ENCODE results near the gene TFCP2. TPM values are rescaled to one million over a fixed set of nuclear protein-coding genes. Genes with fewer than 3 reads are reported as not detected.
A peak's percentile ranks its signal among the peaks of the same experiment; 100 is the strongest.

TFCP2 gene
- total RNA-seq, 2 donors from 2014 or later, result 7.9 to 9.9 TPM

DNA sequence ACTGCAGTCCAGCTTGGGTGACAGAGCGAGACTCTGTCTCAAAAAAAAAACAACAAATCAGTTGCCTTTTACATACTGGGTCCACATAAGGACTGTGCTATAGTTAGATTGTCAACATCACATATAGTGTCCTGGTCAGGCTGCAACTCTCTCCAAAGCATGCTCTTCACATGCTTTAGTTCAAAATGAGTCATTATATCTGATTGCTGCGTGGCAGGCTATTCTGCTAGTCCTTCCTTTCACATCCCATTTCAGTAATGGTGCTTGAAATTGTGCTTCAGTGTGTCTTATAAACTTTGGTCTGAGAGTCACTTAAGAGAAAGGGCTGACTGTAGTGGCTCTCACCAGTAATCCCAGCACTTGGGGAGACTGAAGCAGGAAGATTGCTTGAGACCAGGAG, 117.9 kb downstream of the TFCP2 start:
- 90 to 94% methylated on average over 2 of the region's 2 CpGs for WGBS, 2 donors
- no peak for ATAC-seq
- intact Hi-C loops (cut with DNase I), result no loop called here

DNA sequence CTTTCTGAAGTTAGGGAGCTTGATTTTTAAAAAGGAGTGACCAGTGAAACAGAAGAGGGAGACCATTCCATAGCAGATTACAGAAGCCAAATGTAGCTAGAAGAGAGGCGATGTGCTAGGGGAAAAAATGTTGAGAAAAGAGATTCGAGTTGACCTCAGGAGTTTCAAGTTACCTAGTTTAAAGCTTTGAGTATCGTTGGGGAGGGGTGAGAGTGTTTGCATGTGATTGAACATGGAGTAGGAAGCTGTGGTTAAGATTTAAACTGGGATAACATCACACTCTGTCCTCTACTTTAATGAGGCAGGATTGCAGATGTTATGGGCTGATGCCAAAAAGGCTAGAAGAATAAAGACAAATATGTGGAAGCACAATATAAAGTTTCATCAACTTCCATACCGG, 121.1 kb downstream of the TFCP2 start:
- peaks cover 5 to 15% of the 10 kb centered on the region in 2 donors for H3K36me3 ChIP-seq (replicated peaks in 1 of 2; ENCODE audit: insufficient read depth in 1 of 2, low read depth in 2 of 2)
- intact Hi-C loops (cut with DNase I), result no loop called here
- H3K4me1 ChIP-seq, result peaks cover 17% of the 10 kb centered on the region
- no peak overlapping the region for H3K4me3 ChIP-seq
- no peaks in the 10 kb centered on the region for H3K27me3 ChIP-seq
- WGBS, 2 donors, result 58 to 79% methylated on average over 4 of the region's 4 CpGs
- ATAC-seq (no peak), DNase-seq (no peak)
- no peaks in the 10 kb centered on the region for H3K9me3 ChIP-seq
- no peak overlapping the region for H3K27ac ChIP-seq
- no peak for TF ChIP-seq POLR2A (IDR thresholded peaks at IDR 0.05)
- TF ChIP-seq, protein P1, sequence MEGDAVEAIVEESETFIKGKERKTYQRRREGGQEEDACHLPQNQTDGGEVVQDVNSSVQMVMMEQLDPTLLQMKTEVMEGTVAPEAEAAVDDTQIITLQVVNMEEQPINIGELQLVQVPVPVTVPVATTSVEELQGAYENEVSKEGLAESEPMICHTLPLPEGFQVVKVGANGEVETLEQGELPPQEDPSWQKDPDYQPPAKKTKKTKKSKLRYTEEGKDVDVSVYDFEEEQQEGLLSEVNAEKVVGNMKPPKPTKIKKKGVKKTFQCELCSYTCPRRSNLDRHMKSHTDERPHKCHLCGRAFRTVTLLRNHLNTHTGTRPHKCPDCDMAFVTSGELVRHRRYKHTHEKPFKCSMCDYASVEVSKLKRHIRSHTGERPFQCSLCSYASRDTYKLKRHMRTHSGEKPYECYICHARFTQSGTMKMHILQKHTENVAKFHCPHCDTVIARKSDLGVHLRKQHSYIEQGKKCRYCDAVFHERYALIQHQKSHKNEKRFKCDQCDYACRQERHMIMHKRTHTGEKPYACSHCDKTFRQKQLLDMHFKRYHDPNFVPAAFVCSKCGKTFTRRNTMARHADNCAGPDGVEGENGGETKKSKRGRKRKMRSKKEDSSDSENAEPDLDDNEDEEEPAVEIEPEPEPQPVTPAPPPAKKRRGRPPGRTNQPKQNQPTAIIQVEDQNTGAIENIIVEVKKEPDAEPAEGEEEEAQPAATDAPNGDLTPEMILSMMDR (IDR thresholded peaks at IDR 0.05), result no peak

More for the DNA sequence above, 117.9 kb downstream of the TFCP2 start:
- Histone ChIP-seq H3K4me3 (no peak overlapping the region), H3K36me3 (replicated peaks in 1 of 2; ENCODE audit: insufficient read depth in 1 of 2, low read depth in 2 of 2) (peaks cover 18 to 38% of the 10 kb centered on the region in 2 donors), H3K27me3 (no peaks in the 10 kb centered on the region), H3K27ac (no peak overlapping the region), H3K4me1 (no peaks in the 10 kb centered on the region), H3K9me3 (no peaks in the 10 kb centered on the region)
- DNase-seq, result no peak
- TF ChIP-seq POLR2A (IDR thresholded peaks at IDR 0.05), result no peak
- TF ChIP-seq, protein P1 (IDR thresholded peaks at IDR 0.05), result no peak

DNA sequence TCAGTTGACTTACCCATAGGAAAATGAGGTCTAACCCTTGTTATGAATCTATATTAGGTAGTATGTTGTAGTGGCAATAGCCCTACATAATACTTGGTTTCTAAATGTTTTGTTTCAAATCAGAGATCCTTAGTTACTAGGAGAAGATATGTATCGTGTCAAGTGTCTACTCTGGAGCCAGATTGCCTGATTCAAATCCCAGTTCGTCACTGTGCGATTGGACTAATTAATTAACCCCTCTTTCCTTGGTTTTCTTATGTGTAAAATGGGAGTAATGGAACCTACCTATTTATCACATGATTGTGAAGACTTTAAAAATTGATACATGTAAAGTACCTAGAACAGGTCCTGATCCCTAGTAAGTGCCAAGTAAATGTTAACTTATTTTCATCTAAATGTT, 123.4 kb downstream of the TFCP2 start:
- Histone ChIP-seq H3K4me3 (no peak overlapping the region), H3K27me3 (no peaks in the 10 kb centered on the region), H3K9me3 (no peaks in the 10 kb centered on the region), H3K27ac (no peak overlapping the region), H3K4me1 (peaks cover 17% of the 10 kb centered on the region), H3K36me3 (replicated peaks in 1 of 2; ENCODE audit: insufficient read depth in 1 of 2, low read depth in 2 of 2) (peaks cover 0 to 8% of the 10 kb centered on the region in 2 donors)
- WGBS, 2 donors, result 28 to 61% methylated on average over 3 of the region's 3 CpGs
- TF ChIP-seq POLR2A (IDR thresholded peaks at IDR 0.05), result no peak
- TF ChIP-seq, protein P1 (IDR thresholded peaks at IDR 0.05), result no peak
- ATAC-seq, result no peak
- intact Hi-C loops (cut with DNase I), result no loop called here
- DNase-seq, result no peak

DNA sequence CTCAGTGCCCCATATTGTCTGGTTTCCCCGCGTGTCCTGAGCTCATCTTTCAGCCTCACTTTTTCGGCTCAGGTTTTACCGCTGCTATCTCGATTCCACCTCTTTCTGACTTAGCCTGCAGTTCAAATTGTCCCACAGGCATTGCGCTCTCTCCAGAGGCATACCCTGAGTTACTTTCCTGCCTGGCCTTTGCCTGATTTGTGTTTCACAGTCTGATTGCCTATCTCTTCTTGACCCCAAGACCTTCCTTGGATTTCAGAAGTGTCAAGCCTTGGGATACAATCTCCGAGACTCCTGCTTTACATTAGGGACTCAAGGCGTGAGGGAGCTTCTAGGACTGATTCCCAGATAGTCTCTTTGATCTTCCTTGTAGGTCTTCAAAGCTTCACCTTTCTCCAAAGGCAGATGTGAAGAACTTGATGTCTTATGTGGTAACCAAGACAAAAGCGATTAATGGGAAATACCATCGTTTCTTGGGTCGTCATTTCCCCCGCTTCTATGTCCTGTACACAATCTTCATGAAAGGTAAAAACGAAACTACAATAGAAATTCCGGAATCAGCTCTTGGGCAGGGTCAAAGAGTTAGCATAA, 124.2 kb downstream of the TFCP2 start:
- TF ChIP-seq, protein P1 (IDR thresholded peaks at IDR 0.05), result no peak
- no peak for TF ChIP-seq POLR2A (IDR thresholded peaks at IDR 0.05)
- ATAC-seq, result no peak
- WGBS, 2 donors, result 14 to 17% methylated on average over 14 of the region's 14 CpGs
- Histone ChIP-seq H3K9me3 (no peaks in the 10 kb centered on the region), H3K4me1 (peaks cover 17% of the 10 kb centered on the region), H3K4me3 (peak overlapping the region; percentile 69 to 93), H3K36me3 (replicated peaks in 1 of 2; ENCODE audit: insufficient read depth in 1 of 2, low read depth in 2 of 2) (peaks cover 0 to 4% of the 10 kb centered on the region in 2 donors), H3K27ac (peak overlapping the region; percentile 86 to 98 (median 97)), H3K27me3 (no peaks in the 10 kb centered on the region)
- no peak for DNase-seq
- intact Hi-C loops (cut with DNase I), result no loop called here
